AG04450 (cell line): ENCODE measurements around the gene KBTBD4. TPM values are rescaled to one million over a fixed set of nuclear protein-coding genes. Genes with fewer than 3 reads are reported as not detected.

ENCODE experiments used
- CTCF ChIA-PET: fragments of 300-600, 350-600 bp; formaldehyde crosslinking; extraction: SDS; loops from one replicate; lab custom pipeline; 2022; ENCODE audit warnings: antibody characterized with exemption, inconsistent platforms; lab: Charles Lee
- POLR2A ChIA-PET: fragments of 350-600 bp; formaldehyde crosslinking; extraction: SDS; loops from one replicate; lab custom pipeline; 2021; ENCODE audit warnings: antibody characterized with exemption, inconsistent platforms; lab: Yijun Ruan, JAX
- DNase-seq: peaks from one replicate; pipeline ENCODE4 v3.0.0-alpha.2; 2011; ENCODE audit warnings: low read depth, low spot score
- H3K27ac ChIP-seq: one replicate; pipeline ENCODE4 v1.5.1; 2012; ENCODE audit warnings: low read depth, low read length, control low read depth
- H3K27me3 ChIP-seq: one replicate; pipeline ENCODE4 v1.6.0; 2012; ENCODE audit warnings: low read length; ENCODE audit not compliant: control insufficient read depth, insufficient read depth
- H3K4me3 ChIP-seq: 2 replicates; pipeline ENCODE4 v1.5.1; 2011; ENCODE audit warnings: mild to moderate bottlenecking, low read depth, low read length, control low read depth
- H3K9me3 ChIP-seq: 2 replicates; pipeline ENCODE4 v1.5.1; 2012; ENCODE audit warnings: low read length; ENCODE audit not compliant: control insufficient read depth, insufficient read depth
- polyA minus RNA-seq: library from RNA; depleted of rRNA, polyadenylated mRNA; stranded (reverse); fragments of >200 nt; gene quantifications from 2 replicates; pipeline ENCODE4 v1.2.3, GENCODE V29; 2011; rRNA and poly(A)+ RNA removed
- polyA plus RNA-seq: library from polyadenylated mRNA; depleted of rRNA; stranded (reverse); fragments of >200 nt; gene quantifications from 2 replicates; pipeline ENCODE4 v1.2.3, GENCODE V29; 2011; rRNA removed
- TF ChIP-seq, protein P1 (sequence below): IDR thresholded peaks from 2 replicates; pipeline ENCODE4 v1.5.1; 2011; ENCODE audit warnings: low read depth, low read length, control low read depth, inconsistent platforms

Gene KBTBD4
- polyA plus RNA-seq (19.5 and 20.0 TPM in 2 replicates), polyA minus RNA-seq (28.3 and 30.4 TPM in 2 replicates)

DNA sequence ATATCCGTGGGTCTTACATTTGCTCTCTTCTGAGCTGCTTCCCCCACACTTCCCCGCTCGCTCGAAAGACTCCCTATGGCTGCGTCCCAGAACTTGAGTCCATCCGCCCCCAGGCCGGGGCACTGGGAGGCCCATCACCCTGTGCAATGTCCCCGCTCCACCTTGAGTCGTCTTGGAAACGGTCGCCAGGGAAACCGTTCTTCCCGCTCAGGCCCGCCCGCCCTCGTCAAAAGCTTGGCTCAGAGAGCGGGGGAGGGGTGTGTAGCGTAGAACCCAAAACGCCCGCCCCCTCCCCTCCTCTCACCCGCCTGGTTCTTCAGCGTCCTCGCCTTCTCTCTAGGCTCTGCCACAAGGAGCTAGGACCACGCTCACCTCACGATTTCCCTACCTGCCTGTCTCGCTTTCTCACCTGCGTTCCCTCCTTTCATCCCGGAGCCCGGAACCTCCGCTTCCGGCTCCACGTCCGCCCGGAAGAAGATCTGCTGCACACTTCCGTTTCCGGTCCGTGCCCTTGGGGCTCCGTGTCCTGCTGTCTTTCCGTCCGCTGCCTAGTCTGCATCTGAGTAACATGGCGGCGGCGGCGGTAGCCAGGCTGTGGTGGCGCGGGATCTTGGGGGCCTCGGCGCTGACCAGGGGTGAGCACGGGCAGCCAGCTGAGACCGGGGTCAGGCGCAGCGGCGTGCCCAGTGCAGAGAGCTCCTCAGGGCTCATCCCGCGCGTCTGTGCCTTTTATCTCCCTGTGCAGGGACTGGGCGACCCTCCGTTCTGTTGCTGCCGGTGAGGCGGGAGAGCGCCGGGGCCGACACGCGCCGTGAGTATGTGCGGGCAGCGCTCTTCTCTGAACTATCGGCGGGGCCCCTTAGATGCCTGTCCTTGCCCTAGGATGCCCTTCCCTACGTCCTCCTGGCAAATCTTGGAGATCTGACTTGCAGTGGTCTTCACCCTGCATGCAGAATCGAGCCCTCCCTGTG lies at the start of gene KBTBD4, which contains the start of gene NDUFS3:
Gene KBTBD4, minus strand, starts transcription at position 447 of the 971 bp plus-strand sequence. Its CDS starts 19 bp downstream, at position 428.
Gene NDUFS3, plus strand, starts transcription at position 551 of the 971 bp plus-strand sequence. Its CDS starts 18 bp downstream, at position 569.
- H3K27me3 ChIP-seq = no peaks in the 10 kb centered on the region
- peak; percentile 73 for DNase-seq
- peak within 1 kb of the TSS; percentile 95 for H3K4me3 ChIP-seq
- TF ChIP-seq, protein P1, sequence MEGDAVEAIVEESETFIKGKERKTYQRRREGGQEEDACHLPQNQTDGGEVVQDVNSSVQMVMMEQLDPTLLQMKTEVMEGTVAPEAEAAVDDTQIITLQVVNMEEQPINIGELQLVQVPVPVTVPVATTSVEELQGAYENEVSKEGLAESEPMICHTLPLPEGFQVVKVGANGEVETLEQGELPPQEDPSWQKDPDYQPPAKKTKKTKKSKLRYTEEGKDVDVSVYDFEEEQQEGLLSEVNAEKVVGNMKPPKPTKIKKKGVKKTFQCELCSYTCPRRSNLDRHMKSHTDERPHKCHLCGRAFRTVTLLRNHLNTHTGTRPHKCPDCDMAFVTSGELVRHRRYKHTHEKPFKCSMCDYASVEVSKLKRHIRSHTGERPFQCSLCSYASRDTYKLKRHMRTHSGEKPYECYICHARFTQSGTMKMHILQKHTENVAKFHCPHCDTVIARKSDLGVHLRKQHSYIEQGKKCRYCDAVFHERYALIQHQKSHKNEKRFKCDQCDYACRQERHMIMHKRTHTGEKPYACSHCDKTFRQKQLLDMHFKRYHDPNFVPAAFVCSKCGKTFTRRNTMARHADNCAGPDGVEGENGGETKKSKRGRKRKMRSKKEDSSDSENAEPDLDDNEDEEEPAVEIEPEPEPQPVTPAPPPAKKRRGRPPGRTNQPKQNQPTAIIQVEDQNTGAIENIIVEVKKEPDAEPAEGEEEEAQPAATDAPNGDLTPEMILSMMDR = no peak
- H3K9me3 ChIP-seq = no peaks in the 10 kb centered on the region
- H3K27ac ChIP-seq = peak within 1 kb of the TSS; percentile 33
- CTCF ChIA-PET = interaction anchor here (1.3 to 2.6 kb wide), 2 partner anchors 25 to 38 kb away, joined by 6 read pairs; no protein-coding TSS in a partner anchor
- POLR2A ChIA-PET = interaction anchor here (0.5 to 1.4 kb wide), 7 partner anchors 9 to 615 kb away, joined by 3 to 14 read pairs (median 5); no protein-coding TSS in a partner anchor

DNA sequence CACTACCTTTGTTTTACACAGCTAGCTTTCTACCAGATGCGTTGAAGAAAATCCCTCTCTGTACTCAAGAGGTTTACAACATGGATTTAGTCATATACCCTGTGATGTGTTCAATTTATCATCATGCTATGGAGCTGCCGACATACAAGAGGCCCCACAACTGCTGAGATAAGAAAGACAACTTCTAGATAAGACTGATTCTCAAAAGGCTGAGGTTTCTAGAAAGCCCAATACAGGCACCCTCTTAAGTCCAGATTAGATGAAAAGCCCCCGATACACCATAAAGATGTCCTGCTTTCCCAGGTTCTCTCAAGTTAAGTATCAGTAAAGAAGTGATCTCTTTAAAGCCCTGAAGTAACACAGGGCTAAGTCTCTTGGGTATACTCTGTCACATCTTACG lies 49.3 kb upstream of the KBTBD4 start:
- Histone ChIP-seq H3K4me3 (no peak overlapping the region), H3K27ac (no peak overlapping the region), H3K27me3 (no peaks in the 10 kb centered on the region), H3K9me3 (no peaks in the 10 kb centered on the region)
- ChIA-PET CTCF (interaction anchor here (0.6 to 1.8 kb wide), 2 partner anchors 11 to 189 kb away, joined by 5 to 7 read pairs; no protein-coding TSS in a partner anchor), POLR2A (no interaction called here)
- no peak for DNase-seq
- TF ChIP-seq, protein P1 = no peak

DNA sequence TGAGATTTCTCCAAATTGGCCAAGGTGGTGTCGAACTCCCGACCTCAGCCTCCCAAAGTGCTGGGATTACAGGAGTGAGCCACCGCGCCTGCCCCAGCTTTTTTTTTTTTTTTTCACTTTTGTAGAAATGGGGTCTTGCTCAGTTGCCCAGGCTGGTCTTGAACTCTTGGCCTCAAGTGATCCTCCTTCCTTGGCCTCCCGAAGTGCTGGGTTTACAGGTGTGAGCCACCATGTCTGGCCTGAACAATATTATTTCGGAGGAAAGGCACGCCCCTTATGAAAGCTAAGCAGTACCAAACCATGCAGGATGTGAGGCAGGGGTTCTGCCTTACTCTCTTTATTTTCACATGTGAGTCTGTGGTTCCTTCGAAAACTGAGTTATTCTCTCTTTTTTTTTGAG lies 47.5 kb upstream of the KBTBD4 start:
- DNase-seq = no peak
- ChIA-PET CTCF (interaction anchor here (1.3 kb wide), 1 partner anchor 9 kb away, joined by 4 read pairs; no protein-coding TSS in a partner anchor), POLR2A (no interaction called here)
- Histone ChIP-seq H3K9me3 (no peaks in the 10 kb centered on the region), H3K27me3 (no peaks in the 10 kb centered on the region), H3K4me3 (no peak overlapping the region), H3K27ac (no peak overlapping the region)
- TF ChIP-seq, protein P1 = no peak

DNA sequence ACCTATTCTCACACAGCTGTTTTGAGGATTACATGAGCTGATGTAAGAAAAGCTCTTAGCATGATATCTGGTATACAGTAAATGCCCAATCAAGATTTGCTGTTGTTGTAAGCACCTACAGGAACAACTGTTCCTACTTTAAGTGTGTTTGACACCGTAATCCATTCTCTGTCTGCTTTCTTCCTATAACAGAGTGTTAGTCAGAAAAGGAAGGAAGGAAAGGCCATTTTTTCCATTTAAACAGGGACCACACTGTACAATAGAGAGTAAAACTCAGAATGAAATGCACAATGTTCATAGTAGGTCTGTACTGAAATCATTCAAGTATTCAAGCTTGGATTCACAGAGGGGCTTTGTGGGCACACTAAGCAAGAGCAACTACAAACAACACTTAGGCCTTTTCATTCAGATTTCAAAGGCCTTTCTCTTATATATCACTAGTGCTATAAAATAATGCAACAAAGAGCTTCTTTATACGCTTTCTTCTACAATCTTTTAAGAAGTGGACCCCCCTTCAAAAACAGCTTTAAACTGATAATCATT lies 42.1 kb upstream of the KBTBD4 start:
- DNase-seq = no peak
- POLR2A ChIA-PET = no interaction called here
- no peaks in the 10 kb centered on the region for H3K27me3 ChIP-seq

More for the DNA sequence above, 42.1 kb upstream of the KBTBD4 start:
- H3K27ac ChIP-seq = no peak overlapping the region
- TF ChIP-seq, protein P1 = no peak
- CTCF ChIA-PET = interaction anchor here (0.8 to 1.2 kb wide), 2 partner anchors 103 to 247 kb away, joined by 3 to 6 read pairs; no protein-coding TSS in a partner anchor
- no peaks in the 10 kb centered on the region for H3K9me3 ChIP-seq
- H3K4me3 ChIP-seq = no peak overlapping the region
